H1 (cell line): ENCODE data around the gene POLRMT. TPM values are rescaled to one million over a fixed set of nuclear protein-coding genes. Genes with fewer than 3 reads are reported as not detected.

Experiments used
- CREB1 ChIP-seq: IDR thresholded peaks from 2 replicates; pipeline ENCODE4 v1.6.1; 2012; ENCODE audit warnings: inconsistent platforms
- KDM4A ChIP-seq: IDR thresholded peaks from one replicate; pipeline ENCODE4 v1.7.1; 2012; ENCODE audit warnings: low read depth, mild to moderate bottlenecking, moderate library complexity, low read length, inconsistent platforms; ENCODE audit not compliant: severe bottlenecking
- MAX ChIP-seq: IDR thresholded peaks from 2 replicates; pipeline ENCODE4 v1.6.1; 2012; ENCODE audit warnings: inconsistent platforms
- PHF8 ChIP-seq: fragments of 200-600 bp; sonication (generic); conservative IDR thresholded peaks from 2 replicates; pipeline ENCODE4 v1.7.1; 2012; ENCODE audit warnings: low read depth, mild to moderate bottlenecking, inconsistent platforms, low read length, moderate library complexity
- RNF2 ChIP-seq: fragments of 200-900, 300-1000 bp; sonication (generic); IDR thresholded peaks from 2 replicates; pipeline ENCODE4 v1.7.1; 2016; ENCODE audit warnings: borderline replicate concordance, low read depth, mild to moderate bottlenecking, antibody characterized with exemption, low read length; ENCODE audit not compliant: poor library complexity, severe bottlenecking; ENCODE audit errors: missing control alignments
- SP1 ChIP-seq: IDR thresholded peaks from 2 replicates; pipeline ENCODE4 v1.6.1; 2011; ENCODE audit warnings: low read depth, low read length
- SP2 ChIP-seq: IDR thresholded peaks from 2 replicates; pipeline ENCODE4 v1.6.1; 2012; ENCODE audit warnings: mild to moderate bottlenecking, low read length, inconsistent platforms
- polyA plus RNA-seq, 7 experiments: library from polyadenylated mRNA; depleted of rRNA in 3 of 7; stranded (reverse) in 5 of 7; unstranded in 2 of 7; fragments of >200 nt in 5 of 7; fragments of 200-250 nt in 2 of 7; gene quantifications; 1 replicate in 5 of 7; 2 replicates in 1 of 7; 4 replicates in 1 of 7; pipeline versions ENCODE4 v1.2.1 to v1.2.3, GENCODE V29; 2011 to 2013; ENCODE audit warnings: missing spikeins in 2 of 7, mixed read lengths in 2 of 7
- total RNA-seq: library from RNA; stranded (reverse); fragmentation: NEBNext Ultra II Directional; extraction: Animal tissue kit (Norgen Biotek cat#: 25700); gene quantifications from 2 replicates; pipeline ENCODE4 v1.2.1, GENCODE V29; 2021
- TF ChIP-seq, protein P1 (sequence below): IDR thresholded peaks from 2 replicates; pipeline ENCODE4 v1.6.1; 2012; ENCODE audit warnings: low read length, inconsistent platforms

POLRMT gene
- total and polyA plus RNA-seq, 2 of the 8 experiments (the other 6 are each of a cell fraction or from before 2014, with no cell fraction given), result 93.0 to 111 TPM

DNA sequence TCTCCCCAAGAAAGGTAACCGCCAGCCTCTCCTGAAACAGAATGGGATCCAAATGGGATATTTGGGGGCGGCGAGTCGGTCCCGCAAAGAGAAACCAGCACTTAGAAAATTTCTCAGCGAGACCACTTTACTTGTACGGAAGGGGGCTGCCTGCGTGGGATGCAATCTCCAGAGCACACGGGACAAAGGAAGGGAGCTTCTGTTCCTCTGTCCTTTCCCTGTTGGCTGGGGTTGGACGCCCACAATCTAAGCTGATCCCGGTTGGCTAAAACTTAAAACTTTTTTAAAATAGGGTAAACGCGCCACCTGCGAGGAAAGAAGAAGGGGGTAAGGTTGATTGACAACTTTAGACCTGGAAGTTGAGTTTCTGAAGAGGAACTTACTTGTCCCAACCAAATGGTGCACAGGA, 61.8 kb downstream of the POLRMT start (continued):
- TF ChIP-seq, protein P1, sequence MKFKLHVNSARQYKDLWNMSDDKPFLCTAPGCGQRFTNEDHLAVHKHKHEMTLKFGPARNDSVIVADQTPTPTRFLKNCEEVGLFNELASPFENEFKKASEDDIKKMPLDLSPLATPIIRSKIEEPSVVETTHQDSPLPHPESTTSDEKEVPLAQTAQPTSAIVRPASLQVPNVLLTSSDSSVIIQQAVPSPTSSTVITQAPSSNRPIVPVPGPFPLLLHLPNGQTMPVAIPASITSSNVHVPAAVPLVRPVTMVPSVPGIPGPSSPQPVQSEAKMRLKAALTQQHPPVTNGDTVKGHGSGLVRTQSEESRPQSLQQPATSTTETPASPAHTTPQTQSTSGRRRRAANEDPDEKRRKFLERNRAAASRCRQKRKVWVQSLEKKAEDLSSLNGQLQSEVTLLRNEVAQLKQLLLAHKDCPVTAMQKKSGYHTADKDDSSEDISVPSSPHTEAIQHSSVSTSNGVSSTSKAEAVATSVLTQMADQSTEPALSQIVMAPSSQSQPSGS, result peak; percentile 24; the same call in 1 of the 2 replicates
- no peak for TF ChIP-seq RNF2
- no peak for TF ChIP-seq SP1
- no peak for TF ChIP-seq MAX
- no peak for TF ChIP-seq SP2
- TF ChIP-seq PHF8, result 0 out of 2 replicates have a peak, but pooled peaks have one; percentile 18
- peak; percentile 2 for TF ChIP-seq KDM4A
- no peak for TF ChIP-seq CREB1
- TF ChIP-seq, all 59 proteins: peak for 4
